PFSK-1 (cell line): Measurements from ENCODE around the gene DOHH.

Experiments
- POLR2AphosphoS5 ChIP-seq: IDR thresholded peaks from 2 replicates; pipeline ENCODE4 v1.6.1; 2012; ENCODE audit warnings: low read depth, mild to moderate bottlenecking, control low read depth, low read length, moderate library complexity
- REST ChIP-seq, 2 experiments: IDR thresholded peaks; 2 replicates each; pipeline versions ENCODE4 v1.6.1 to v1.8.0; 2011 to 2012; ENCODE audit warnings: low read depth in 2 of 2, low read length in 2 of 2, control low read depth in 1 of 2, inconsistent platforms in 1 of 2, mild to moderate bottlenecking in 1 of 2, moderate library complexity in 1 of 2; ENCODE audit not compliant: insufficient read depth in 1 of 2
- SIN3A ChIP-seq: IDR thresholded peaks from 2 replicates; pipeline ENCODE4 v1.6.1; 2012; ENCODE audit warnings: mild to moderate bottlenecking, low read length, moderate library complexity, borderline replicate concordance; ENCODE audit not compliant: insufficient read depth

GRCh38 chr19:3500429-3501101 lies at the start of gene DOHH:
- TF ChIP-seq REST (IDR thresholded peaks at IDR 0.05; ENCODE audit: insufficient read depth in 1 of 2, low read depth in 2 of 2, low read length in 2 of 2) (peak; percentile 59 to 73; a peak in 3 of 4 replicates), POLR2AphosphoS5 (peak; percentile 69; the same call in 1 of the 2 replicates), SIN3A (peak; percentile 70; the same call in 1 of the 2 replicates)
